HFF-Myc (cell line): Measurements from ENCODE around the gene IL6R.
"Not testable (repeated sequence)": the region's sequence is repeated elsewhere in the genome, so short reads cannot be mapped to it uniquely, and the experiment has no call there.

ENCODE experiments used
- DNase-seq: peaks from one replicate; pipeline ENCODE4 v3.0.0-alpha.2; 2011; ENCODE audit warnings: low read depth; ENCODE audit errors: extremely low read depth
- H3K4me3 ChIP-seq: replicated peaks from 2 replicates; pipeline ENCODE4 v1.5.1; 2011; ENCODE audit warnings: low read depth, mild to moderate bottlenecking, control low read depth, low read length
- CTCF ChIP-seq: IDR thresholded peaks from 2 replicates; pipeline ENCODE4 v1.5.1; 2012; ENCODE audit warnings: mild to moderate bottlenecking, low read depth, low read length, control low read depth; ENCODE audit errors: missing control alignments

The IL6R gene

DNA sequence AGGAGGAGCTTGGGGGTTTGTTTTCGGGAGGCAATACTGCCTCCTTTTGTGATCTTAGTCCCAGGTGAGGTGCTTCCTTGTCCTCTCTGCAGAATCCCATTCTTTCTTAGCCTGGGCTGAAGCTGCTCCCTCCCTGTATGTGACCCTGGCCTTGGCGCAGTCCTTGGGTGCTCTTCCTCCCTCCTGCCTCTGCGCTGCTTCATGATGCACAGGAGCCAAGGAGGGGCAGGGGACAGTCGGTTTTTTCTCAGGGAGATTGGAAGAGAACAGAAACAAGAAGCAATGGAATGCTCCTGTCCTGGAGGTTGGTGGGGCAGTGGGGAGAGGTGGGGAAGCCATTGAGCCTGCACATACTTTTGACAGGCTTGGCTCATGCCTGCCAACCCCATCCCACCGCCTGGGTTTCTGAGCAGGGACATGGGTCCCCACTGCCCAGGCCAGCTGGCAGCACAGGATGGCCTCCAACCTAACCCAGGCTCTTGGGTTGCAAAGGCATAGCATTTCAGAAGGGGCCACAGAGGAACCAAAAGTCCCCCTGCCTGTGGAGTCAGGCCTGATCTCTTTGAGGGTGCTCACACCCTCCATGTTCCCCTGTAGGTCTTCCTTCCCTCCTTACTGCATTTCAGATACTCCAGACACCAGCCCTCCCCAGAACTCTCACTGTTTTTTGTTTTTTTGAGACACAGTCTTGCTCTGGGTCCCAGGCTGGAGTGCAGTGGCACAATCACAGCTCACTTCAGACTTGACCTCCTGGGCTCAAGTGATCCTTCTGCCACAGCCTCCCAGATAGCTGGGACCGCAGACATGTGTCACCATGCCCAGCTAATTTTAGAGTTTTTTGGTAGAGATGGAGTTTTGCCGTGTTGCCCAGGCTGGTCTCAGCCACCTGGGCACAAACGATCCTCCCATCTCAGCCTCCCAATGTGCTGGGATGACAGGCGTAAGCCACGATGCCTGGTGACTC, 16.1 kb downstream of the IL6R start:
- H3K4me3 ChIP-seq: no peak overlapping the region
- no peak for TF ChIP-seq CTCF
- DNase-seq: no peak

DNA sequence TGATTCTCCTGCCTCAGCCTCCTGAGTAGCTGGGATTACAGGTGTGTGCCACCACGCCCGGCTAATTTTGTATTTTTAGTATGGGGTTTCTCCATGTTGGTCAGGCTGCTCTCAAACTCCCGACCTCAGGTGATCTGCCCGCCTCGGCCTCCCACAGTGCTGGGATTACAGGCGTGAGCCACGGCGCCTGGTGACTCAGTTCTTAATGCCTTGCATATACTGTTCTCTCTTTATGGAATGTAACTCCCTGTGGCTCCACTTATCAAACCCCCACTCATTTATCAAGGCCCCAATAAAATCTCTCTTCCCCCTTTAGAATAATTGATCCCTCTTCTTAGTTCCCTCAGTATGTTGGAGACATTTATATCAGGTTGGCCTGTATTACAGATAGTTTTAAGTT, 16.9 kb downstream of the IL6R start:
- DNase-seq, H3K4me3 ChIP-seq: not testable (repeated sequence)

DNA sequence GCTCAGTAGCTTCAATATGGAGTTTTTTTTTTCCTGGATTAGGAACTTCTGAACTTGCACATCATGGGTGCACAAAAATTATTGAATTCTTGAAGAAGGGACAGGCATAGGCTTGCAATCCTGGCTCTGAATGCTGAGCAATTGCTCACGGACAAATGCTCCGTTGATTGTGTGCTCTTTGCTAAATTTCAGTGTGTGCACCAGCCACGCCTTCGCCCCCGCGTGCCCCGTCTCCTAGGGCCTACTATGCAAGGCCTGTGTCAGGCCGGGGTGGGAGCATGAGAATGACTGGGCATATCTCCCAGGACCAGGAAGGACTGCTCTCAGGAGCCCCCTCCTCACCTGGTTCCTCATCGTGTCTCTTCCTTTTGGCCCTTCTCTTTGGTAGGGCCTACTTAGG, 17.4 kb downstream of the IL6R start:
- no peak for DNase-seq
- no peak for TF ChIP-seq CTCF
- H3K4me3 ChIP-seq: no peak overlapping the region

DNA sequence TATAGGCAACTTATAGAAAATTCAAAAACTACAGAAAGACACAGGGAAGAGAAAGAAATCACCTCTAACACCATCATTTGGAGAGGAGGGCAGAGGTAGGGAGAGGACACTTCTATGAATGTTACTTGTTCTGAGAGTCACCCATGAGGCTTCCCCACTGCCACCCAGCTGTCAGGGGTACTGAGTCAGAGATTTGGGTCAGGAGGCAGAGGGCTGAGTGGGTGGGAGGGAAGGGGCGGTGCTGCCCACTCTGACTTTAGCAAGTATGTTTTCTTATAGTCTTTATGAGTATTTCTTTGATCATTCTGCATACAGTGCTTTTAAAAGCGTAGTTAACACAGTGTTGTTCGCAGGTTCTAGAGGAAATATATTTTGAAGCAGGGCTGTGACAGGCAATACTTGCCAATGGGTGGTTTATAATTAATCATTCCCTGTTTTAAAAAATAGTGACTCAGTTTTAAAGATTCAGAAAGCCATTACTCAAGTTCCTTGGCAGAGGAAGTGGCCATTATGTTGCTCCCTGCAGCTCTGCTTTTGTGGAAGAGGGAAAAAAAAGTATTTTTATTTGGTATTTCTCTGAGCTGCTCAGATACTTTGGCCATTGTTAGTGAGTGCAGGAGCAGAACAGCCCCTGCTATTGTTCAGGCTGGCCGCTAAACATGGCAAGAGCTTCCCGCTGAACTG, 18.3 kb downstream of the IL6R start:
- H3K4me3 ChIP-seq: no peak overlapping the region
- no peak for TF ChIP-seq CTCF
- DNase-seq: no peak

- no peak overlapping the region for H3K4me3 ChIP-seq
- DNase-seq: no peak
- no peak for TF ChIP-seq CTCF
Measured at GRCh38 chr1:154423988-154424326, 18.8 kb downstream of the IL6R start.

- no peak overlapping the region for H3K4me3 ChIP-seq
- no peak for DNase-seq
- no peak for TF ChIP-seq CTCF
Measured at GRCh38 chr1:154425172-154425571, 20.0 kb downstream of the IL6R start.
